Stomach (tissue), 9 donors: ENCODE data around the gene MEGF6. TPM values are rescaled to one million over a fixed set of nuclear protein-coding genes. Genes with fewer than 3 reads are reported as not detected.

Experiments used
- DNase-seq, 2 donors: peaks; one replicate each; pipeline versions ENCODE4 v3.0.0 to v3.0.0-alpha.2; 2013 to 2019
- H3K27ac ChIP-seq, 5 donors: fragments of 200-600 bp in 4 of 5; sonication (generic) in 4 of 5; one replicate each; pipeline ENCODE4 v1.5.1; 2013 to 2019; ENCODE audit warnings: mild to moderate bottlenecking in 1 of 5, moderate library complexity in 1 of 5
- H3K27me3 ChIP-seq, 3 donors: fragments of 200-600 bp; sonication (generic); one replicate each; pipeline ENCODE4 v1.5.1; 2017 to 2019; ENCODE audit warnings: mixed run types in 1 of 3
- H3K36me3 ChIP-seq, 4 donors: fragments of 200-600 bp; sonication (generic); 1 replicate in 3 of 4; 2 replicates in 1 of 4; pipeline ENCODE4 v1.5.1; 2016 to 2019
- H3K4me1 ChIP-seq, 4 donors: fragments of 200-600 bp; sonication (generic); one replicate each; pipeline ENCODE4 v1.5.1; 2016 to 2019
- H3K4me3 ChIP-seq, 4 donors: fragments of 200-600 bp; sonication (generic) in 3 of 4; one replicate each; pipeline ENCODE4 v1.5.1; 2016 to 2019; ENCODE audit warnings: mild to moderate bottlenecking in 1 of 4
- H3K9me3 ChIP-seq, 4 donors: fragments of 200-600 bp; sonication (generic); one replicate each; pipeline ENCODE4 v1.5.1; 2016 to 2019
- CTCF ChIP-seq, 7 experiments: fragments of 450-650 bp in 4 of 7; fragments of 200-600 bp in 3 of 7; sonication (generic) in 3 of 7; IDR thresholded peaks; one replicate each; pipeline ENCODE4 v1.5.1; 2016 to 2019; ENCODE audit warnings: antibody characterized with exemption in 7 of 7, control low read depth in 2 of 7, mild to moderate bottlenecking in 1 of 7
- EP300 ChIP-seq: sonication (generic); formaldehyde crosslinking; IDR thresholded peaks from one replicate; pipeline ENCODE4 v1.6.1; 2017; ENCODE audit warnings: antibody characterized with exemption
- POLR2A ChIP-seq, 4 donors: fragments of 450-650 bp; IDR thresholded peaks; one replicate each; pipeline ENCODE4 v1.6.1; 2016; ENCODE audit warnings: antibody characterized with exemption in 4 of 4, control low read depth in 2 of 4, mild to moderate bottlenecking in 1 of 4, moderate library complexity in 1 of 4
- POLR2AphosphoS5 ChIP-seq, 3 donors: sonication (generic); formaldehyde crosslinking; IDR thresholded peaks; one replicate each; pipeline ENCODE4 v1.6.1; 2016; ENCODE audit warnings: antibody characterized with exemption in 3 of 3
- WGBS, 5 donors: extraction: QIAGEN DNeasy Blood & Tissue Kit in 3 of 5; methylation state at CpG; one replicate each; pipeline versions ENCODE4 v1.1.5 to v1.1.7; 2013 to 2018; 5-methylcytosine and 5-hydroxymethylcytosine counted together
- intact Hi-C: fragments of 100-400 bp; cut with DNase I; formaldehyde crosslinking; loops from one replicate; pipeline ENCODE4 v1.15.1; 2023; ENCODE audit warnings: low total_unique reads
- polyA plus RNA-seq, 3 donors: library from polyadenylated mRNA; stranded (reverse); fragments of 200-250 nt; gene quantifications; one replicate each; pipeline ENCODE4 v1.2.3, GENCODE V29; 2013
- total RNA-seq, 5 donors: library from RNA; depleted of rRNA; stranded (reverse); fragments of >200 nt; gene quantifications; one replicate each; pipeline versions ENCODE4 v1.1.0 to v1.2.3, GENCODE V29; 2014 to 2016
- donor health status: healthy with polysubstance abuse.
- donor health status: Bipolar disorder and iron deficiency.
- donor health status: healthy.

The MEGF6 gene
- total and polyA plus RNA-seq, 8 donors: 2.6 to 57.2 (median 26.7) TPM

- Histone ChIP-seq H3K36me3 (no peaks in the 10 kb centered on the region), H3K9me3 (no peaks in the 10 kb centered on the region), H3K4me3 (no peak overlapping the region), H3K27me3 (peaks cover 0 to 20% (median 0%) of the 10 kb centered on the region in 3 donors), H3K4me1 (peaks cover 11 to 24% (median 17%) of the 10 kb centered on the region in 4 donors), H3K27ac (no peak overlapping the region)
- 67 to 79% (median 76%) methylated on average over 15 to 17 of the region's 17 CpGs for WGBS, 5 donors
- TF ChIP-seq POLR2A (IDR thresholded peaks at IDR 0.05): no peak
- TF ChIP-seq CTCF (IDR thresholded peaks at IDR 0.05): no peak
- no peak for TF ChIP-seq POLR2AphosphoS5 (IDR thresholded peaks at IDR 0.05)
- no peak for TF ChIP-seq EP300
- intact Hi-C loops: no loop called here
- DNase-seq: no peak
These were observed 76.3 kb downstream of the MEGF6 start for GRCh38 chr1:3534803-3535637.

GRCh38 chr1:3533067-3534048 is 78.0 kb downstream of the MEGF6 start:
- TF ChIP-seq EP300: no peak
- TF ChIP-seq CTCF (IDR thresholded peaks at IDR 0.05): no peak
- no peak for TF ChIP-seq POLR2AphosphoS5 (IDR thresholded peaks at IDR 0.05)
- no peak for TF ChIP-seq POLR2A (IDR thresholded peaks at IDR 0.05)

GRCh38 chr1:3531928-3532327 is 79.4 kb downstream of the MEGF6 start:
- Histone ChIP-seq H3K27me3 (peaks cover 0 to 21% (median 0%) of the 10 kb centered on the region in 3 donors), H3K36me3 (no peaks in the 10 kb centered on the region), H3K27ac (peak overlapping the region in 4 of 5 donors; percentile 41 to 90 (median 85)), H3K4me1 (peaks cover 24 to 34% (median 33%) of the 10 kb centered on the region in 4 donors), H3K4me3 (peak overlapping the region; percentile 58 to 80 (median 70)), H3K9me3 (no peaks in the 10 kb centered on the region)
- WGBS, 5 donors: 47 to 69% (median 57%) methylated on average over 7 to 10 of the region's 10 CpGs
- TF ChIP-seq POLR2A (IDR thresholded peaks at IDR 0.05) (no peak), EP300 (no peak), POLR2AphosphoS5 (IDR thresholded peaks at IDR 0.05) (no peak), CTCF (IDR thresholded peaks at IDR 0.05) (no peak)
- intact Hi-C loops: no loop called here
- no peak for DNase-seq

More at GRCh38 chr1:3533067-3534048, 78.0 kb downstream of the MEGF6 start:
- Histone ChIP-seq H3K27ac (no peak overlapping the region), H3K4me1 (peaks cover 24 to 34% (median 30%) of the 10 kb centered on the region in 4 donors), H3K27me3 (peaks cover 0 to 21% (median 0%) of the 10 kb centered on the region in 3 donors), H3K4me3 (no peak overlapping the region), H3K36me3 (no peaks in the 10 kb centered on the region), H3K9me3 (no peaks in the 10 kb centered on the region)
- DNase-seq: no peak
- intact Hi-C loops: no loop called here
- 83 to 90% (median 88%) methylated on average over 22 to 30 of the region's 30 CpGs for WGBS, 5 donors
